AG09319 (cell line): Measurements from ENCODE around the gene NHERF1.

Source experiments
- DNase-seq: peaks from one replicate; pipeline ENCODE4 v3.0.0-alpha.2; 2010; ENCODE audit warnings: low read depth; ENCODE audit errors: extremely low read depth
- TF ChIP-seq, protein P1 (sequence below): IDR thresholded peaks from 2 replicates; pipeline ENCODE4 v1.5.1; 2011; ENCODE audit warnings: low read depth, mild to moderate bottlenecking, inconsistent platforms, low read length, moderate library complexity

NHERF1 gene

DNA sequence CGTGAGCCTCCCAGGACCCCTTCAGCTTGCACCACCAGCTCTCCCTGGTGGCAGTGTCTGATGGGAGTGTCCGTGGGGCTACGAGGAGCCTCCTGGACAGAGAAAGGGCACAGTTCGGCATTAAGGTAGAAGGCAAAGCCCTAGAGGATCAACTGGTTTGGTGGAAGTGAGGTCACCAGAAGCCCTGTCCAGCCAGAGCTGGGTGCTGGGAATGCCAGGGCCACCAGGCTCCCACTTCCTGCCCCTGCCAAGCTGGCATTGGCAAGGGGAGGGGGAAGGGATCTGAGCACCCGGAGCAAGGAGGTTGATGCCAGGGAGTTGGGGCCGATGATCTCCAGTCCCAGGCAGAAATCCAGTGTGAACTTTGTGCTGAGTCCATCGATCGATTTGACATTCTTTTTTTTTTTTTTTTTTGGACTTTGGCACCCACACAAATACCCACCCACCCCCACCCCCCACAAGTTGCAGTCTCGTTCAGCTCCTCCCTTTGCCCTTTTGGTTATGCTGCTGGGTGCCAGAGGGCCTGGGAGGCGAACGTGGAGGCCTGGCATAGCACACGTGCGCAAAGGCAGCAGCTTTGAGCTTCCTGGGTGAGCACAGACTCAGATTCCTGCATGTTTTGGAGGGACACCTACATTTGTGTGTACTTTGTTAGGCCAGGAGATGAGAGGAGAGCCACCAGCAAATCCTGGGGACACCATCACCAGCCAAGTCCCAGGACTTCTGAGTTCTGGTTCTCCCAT is 2.1 kb downstream of the NHERF1 start:
- no peak for DNase-seq
- TF ChIP-seq, protein P1, sequence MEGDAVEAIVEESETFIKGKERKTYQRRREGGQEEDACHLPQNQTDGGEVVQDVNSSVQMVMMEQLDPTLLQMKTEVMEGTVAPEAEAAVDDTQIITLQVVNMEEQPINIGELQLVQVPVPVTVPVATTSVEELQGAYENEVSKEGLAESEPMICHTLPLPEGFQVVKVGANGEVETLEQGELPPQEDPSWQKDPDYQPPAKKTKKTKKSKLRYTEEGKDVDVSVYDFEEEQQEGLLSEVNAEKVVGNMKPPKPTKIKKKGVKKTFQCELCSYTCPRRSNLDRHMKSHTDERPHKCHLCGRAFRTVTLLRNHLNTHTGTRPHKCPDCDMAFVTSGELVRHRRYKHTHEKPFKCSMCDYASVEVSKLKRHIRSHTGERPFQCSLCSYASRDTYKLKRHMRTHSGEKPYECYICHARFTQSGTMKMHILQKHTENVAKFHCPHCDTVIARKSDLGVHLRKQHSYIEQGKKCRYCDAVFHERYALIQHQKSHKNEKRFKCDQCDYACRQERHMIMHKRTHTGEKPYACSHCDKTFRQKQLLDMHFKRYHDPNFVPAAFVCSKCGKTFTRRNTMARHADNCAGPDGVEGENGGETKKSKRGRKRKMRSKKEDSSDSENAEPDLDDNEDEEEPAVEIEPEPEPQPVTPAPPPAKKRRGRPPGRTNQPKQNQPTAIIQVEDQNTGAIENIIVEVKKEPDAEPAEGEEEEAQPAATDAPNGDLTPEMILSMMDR, result no peak

DNA sequence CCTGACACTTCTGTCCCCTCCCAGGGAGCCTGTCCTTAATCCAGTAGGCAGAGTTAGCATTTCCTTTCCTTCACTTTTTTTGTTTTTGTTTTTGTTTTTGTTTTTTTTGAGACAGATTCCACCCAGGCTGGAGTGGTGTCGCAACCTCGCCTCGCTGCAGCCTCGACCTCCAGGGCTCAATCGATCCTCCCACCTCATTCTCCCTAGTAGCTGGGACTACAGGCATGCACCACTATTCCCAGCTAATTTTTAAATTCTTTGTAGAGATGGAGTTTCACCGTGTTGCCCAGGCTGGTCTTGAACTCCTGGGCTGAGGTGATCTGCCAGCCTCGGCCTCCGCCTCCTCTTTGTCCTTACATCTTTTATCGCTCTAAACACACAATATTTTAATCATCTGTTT is 4.0 kb downstream of the NHERF1 start:
- TF ChIP-seq, protein P1, result no peak
- DNase-seq, result no peak

DNA sequence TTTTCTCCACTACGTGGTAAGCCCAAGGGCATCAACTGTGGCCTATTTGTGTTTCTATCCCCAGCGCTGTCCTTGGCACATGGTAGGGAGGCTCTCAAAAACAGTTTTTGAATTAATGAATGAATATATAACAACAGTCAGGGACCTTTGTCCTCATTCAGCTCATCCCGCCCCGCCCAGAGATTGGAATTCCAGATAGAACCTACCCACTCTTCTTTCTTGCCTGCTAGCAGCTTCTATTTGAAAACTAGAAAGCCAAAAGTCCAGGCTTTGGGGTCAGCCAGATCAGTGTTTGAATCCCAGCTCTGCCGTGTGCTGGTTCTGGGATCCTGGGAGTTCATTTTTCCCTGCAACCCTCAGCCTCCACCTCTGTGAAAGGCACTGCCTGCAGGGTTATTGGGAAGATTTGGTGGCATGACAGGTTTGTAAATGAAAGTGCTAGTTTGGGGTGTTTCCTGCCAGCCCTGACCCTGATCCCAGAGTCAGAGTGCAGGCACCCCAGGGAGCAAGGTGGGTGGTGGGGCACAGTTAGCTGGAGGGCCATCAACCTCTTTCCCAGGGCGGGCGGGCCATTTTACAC is 4.5 kb downstream of the NHERF1 start:
- no peak for DNase-seq
- TF ChIP-seq, protein P1, result no peak

DNA sequence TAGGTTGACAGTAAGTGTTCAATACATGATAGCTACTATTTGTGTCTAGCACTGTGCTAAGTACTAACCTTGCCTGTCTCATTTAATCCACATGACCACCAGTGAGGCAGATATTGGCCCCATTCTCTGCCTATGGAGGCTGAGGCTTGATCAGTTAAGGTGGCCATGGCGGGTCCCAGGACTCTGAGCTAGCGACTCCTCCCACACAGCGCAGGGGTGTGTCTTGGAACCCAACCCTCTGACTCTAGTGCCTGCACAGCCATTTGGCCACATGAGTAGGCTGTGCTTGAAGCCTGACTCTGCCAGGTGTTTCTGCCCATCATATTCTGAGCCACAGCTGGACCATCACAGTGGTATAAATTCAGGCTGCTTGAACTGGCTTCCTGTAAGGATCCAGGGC is 6.4 kb downstream of the NHERF1 start:
- TF ChIP-seq, protein P1, result no peak
- DNase-seq, result no peak

DNA sequence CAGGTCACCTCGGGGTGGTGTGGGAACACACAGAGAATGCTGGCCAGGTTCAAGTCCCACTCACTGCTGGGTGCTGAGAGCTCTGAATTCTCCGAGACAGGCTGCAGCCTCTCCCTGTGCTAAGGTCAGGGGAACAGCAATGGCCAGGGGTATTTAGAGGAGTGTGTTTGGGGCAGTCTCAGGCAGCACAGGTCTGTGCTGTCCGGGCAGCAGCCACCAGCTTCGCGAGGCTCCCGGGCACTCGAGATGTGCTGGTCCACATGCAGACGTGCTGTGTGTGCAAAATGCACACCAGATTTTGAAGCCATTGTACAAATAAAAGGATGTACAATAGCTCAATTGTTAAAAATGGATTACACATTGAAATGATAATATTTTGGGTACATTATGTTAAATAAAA is 7.1 kb downstream of the NHERF1 start:
- TF ChIP-seq, protein P1, result no peak
- DNase-seq, result no peak

DNA sequence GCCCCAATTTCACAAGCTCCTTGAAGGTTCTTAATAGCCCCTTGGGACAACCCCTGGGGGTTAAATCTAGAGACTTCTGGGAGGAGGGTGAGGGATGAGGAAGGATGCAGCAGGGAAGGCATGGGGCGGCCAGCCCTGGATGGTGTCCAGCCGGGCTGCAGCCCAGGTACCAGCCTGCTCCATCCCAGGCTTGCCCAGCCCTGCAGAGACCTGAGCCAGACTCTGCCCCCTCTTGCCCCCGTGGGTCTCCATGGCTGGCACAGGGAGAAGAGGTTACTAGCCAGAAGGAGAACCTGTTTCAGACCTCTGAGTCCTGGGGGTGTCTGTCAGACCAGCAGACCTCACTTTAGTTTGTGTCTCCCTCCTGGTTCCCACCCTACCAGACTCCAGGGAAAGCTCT is 8.5 kb downstream of the NHERF1 start:
- TF ChIP-seq, protein P1, result no peak
- no peak for DNase-seq

DNA sequence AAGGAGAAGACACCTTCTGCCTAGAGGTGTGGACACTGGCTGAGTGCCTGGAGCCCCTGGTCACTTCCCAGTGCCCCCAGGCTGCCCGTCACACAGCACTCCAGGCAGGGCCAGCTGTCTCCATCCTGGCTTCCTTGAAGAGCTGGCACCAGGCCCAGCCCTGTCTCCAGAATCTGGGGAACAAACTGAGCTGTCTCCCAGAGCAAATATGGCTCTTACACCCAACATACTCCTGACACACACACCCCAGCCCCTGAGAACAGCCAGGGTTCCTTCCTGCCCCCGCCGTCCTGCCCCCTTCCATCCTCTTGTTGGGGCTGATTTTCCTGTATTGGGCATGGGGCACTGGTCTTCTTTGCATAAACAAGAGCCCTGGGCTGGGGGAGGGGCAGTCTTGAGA is 9.1 kb downstream of the NHERF1 start:
- no peak for DNase-seq
- TF ChIP-seq, protein P1, result no peak
